ENCODE measurements around the gene MYRIP.

The MYRIP gene

DNA sequence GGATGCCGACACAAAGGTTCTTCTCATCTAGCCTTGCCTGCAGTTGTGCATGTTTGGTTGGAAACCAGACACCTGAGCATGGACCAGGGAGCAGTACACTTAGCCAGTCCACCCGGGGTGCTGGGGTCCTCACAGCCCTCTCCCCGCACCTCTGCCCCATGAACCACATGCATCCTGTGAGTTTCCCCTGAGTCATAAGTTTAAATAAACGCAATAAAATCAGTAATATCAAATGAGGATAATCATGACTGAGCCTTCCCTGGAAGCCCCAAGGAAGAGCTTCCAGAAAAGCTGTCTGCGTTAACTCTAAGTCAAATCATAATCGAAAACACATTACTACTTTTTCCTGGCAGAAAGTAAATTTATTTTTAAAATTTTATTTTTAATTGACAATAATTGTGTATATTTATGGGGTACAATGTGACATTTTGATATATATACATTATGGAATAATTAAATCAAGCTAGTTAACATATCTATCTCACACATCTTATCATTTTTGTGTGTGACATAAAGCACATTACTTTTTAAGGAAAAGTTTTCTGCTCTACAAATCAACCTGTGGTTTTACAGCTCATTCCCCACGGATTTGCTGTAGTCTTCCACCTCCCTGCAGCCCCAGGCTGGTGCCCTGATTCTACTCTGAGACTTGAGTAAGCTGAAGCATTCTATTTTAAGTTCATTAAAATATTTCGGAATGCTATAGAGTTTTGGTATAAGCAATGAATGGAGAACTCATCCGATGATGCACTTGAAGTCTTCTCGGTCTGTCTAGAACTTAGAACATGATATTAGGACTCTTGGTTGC, 334.1 kb downstream of the MYRIP start:
- DNase-seq: no peak

DNA sequence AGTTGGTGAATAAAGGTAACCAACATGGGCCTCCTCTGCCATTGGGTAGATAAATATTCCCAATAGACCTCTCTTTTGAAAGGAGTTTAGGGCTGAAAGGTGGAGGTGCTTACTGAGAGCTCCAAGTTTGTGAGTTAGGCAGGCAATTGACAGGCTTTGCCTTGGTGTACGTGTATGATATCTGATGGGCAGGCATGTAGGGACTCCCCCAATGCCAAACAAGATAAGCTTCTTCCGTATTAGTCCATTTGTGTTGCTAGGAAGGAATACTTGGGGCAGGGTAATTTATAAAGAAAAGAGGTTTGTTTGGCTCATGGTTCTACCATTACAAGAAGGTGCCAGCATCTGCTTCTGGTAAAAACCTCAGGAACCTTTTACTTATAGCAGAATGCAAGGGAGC, 339.4 kb downstream of the MYRIP start:
- no peak for DNase-seq

DNA sequence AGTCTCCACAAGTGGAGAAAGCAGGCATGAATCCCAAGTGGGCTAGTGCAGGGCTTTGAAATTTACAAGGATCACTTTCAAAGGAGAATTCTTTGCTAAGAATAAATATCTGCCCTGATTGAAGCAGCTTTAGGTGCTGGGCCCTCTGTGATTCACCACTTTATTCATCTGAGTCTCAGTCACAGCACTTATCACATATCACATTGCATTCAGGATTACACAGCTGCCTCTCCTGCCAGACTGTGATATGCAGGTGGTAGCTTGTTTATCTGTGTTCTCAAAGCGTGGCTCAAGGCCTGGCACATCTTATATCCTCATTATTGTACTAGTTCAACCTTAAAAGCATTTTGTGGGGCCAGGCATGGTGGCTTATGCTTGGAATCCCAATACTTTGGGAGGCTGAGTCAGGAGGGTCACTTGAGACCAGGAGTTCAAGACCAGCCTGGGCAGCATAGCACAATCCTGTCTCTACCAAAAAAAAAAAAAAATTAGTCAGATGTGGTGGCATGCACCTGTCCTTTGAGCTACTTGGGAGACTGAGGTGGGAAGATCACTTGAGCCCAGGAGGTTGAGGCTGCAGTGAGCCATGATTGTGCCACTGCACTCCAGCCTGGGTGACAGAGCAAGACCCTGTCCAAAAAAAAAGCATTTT, 343.2 kb downstream of the MYRIP start:
- DNase-seq: no peak

DNA sequence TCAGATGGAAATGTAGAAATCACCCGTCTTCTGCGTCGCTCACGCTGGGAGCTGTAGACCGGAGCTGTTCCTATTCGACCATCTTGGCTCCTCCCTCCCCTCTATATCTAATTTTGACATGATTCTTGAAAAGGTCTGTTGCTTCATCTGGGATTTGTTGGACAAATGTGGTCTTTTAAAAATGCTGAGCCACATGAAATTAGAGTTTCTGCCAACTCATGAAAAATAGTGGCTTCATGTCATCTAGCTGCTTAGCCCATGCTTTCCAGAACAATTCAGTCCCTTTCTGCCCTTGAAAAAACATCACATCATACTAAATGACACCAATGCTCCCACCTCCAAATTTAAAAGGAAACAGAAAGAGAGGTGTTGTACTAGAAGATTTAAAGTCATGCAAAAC, 351.5 kb downstream of the MYRIP start:
- DNase-seq: no peak

DNA sequence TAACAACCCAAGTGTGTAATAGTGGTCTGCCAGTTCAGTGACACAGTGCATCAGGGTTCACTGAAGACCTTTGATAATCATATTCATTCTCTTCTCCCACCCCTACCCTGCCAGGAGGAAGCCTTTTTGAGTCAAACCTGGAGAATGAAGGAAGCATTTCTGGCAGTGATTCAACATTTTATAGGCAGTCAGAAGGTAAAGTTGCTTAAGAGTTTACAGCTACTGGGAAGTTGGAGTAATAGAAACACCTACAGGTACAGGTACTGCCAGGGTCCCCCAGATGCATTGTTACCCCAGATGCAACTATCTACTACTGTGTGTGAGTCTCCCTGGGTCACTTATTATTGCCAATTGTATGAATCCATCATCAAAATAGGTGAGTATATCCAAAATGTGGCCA, 353.2 kb downstream of the MYRIP start:
- no peak for DNase-seq

DNA sequence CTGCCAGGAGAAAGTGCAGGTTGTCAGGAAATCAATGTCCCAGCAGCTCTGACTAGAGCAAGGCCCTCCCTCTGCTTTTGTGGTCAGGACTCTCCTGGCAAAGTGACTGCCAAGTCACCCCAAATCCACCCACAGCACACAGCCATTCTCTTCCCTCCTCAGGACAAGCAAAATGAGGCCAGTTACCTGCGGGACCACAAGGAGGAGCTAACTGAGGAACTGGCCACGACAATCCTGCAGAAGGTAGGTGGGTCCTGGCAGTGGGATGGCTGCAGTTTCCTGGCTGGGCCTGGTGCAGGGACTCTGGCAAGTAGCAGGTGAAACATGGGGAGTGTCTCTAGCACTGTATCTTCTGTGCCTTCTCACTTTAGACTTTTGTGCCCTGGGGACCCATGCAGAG, 357.6 kb downstream of the MYRIP start:
- no peak for DNase-seq

DNA sequence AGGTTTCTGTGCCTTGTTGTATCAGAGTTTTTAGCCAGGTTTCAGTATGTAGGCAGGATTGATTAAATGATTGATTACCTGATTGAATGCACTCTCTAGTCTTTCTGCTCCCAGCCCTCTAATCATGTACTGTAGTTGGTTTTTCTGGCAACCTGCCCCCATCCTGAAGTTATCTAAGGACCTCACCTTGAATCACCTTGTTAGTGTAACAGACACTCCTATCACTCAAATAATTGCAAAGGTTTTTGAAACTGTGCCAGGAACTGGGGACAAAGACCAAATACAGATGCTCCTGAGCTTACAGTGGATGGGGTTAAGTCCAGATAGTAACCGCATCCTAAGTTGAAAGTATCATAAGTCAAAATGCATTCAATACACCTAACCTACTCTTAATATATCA, 358.5 kb downstream of the MYRIP start:
- no peak for DNase-seq

DNA sequence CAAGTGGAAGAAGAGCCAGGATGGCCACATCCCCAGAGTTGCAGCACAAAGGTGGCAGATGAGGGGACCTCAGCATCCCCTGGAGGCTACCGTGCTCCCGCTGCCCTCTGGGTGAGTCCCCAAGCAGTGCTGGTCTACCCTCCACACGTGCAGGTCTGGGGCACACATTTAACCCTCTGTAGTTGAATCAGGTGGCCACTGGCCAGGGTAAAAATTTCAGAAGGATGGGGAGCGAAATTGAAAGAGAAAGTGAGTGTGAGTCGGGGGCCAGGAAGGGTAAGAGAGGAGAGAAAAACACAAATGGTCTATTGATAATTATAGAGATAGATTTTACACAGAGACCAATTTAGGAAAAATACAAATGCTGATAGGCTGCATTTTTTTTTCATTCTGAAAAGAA, 360.6 kb downstream of the MYRIP start:
- DNase-seq: no peak

DNA sequence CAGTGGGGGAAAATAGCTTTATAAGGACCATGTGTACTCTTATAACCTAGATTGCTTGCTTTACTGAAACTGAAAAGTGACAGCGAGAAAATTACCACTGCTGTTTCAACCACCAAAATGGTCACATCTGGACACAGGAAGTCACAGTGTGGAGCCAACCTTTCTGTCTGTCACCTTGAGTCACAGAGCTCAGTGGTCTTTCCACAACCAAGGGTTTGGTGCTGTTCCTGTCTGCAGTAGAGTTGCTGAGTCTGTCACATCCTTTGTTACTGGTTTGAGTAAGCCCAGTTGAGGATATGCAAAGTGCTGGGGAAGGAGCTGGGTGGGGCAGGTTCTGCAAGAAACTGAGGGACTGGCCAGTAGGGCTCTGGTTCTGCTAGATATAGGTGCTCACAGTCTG, 361.0 kb downstream of the MYRIP start:
- no peak for DNase-seq

DNA sequence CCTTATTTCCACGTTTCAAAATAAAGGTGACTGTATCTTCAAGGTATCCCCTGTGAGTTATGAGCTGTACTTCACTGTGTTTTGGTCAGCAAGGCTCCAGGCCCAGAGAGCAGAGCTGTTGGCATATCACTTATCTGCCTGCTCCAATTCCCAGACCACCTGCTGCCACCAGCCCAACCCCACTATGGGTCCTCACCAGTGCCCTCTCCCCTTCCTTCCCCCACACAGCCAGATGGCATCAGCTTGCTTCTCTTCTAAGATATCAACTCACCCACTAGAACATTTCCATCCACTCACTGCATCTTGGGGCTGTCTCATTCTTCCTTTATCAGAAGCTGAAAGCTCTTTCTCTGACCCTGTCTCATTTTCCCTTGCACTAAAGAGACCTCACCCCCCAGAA, 363.2 kb downstream of the MYRIP start:
- no peak for DNase-seq

DNA sequence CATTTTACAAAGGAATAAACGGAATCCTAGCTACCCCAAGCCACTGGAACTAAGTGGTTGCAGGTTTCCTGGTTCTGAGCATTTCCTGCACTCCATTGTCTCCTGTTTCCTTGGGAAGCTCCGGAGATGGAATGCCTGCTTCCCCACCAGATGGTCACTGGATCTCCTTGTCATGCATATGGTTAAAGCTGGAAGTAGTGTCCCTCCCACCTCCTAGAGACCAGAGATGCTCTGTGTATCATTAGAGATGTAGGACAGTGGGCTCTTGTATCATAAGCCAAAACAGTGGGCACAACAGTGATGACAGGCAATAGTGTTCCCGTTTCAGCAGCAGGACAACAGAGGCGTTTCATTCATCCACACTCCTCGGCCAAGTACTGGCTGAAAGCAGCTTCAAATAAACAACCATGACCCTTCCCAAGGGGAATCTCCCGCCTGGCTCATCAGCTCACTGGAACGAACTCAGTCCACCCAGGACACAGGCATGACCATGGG, 363.9 kb downstream of the MYRIP start:
- no peak for DNase-seq

DNA sequence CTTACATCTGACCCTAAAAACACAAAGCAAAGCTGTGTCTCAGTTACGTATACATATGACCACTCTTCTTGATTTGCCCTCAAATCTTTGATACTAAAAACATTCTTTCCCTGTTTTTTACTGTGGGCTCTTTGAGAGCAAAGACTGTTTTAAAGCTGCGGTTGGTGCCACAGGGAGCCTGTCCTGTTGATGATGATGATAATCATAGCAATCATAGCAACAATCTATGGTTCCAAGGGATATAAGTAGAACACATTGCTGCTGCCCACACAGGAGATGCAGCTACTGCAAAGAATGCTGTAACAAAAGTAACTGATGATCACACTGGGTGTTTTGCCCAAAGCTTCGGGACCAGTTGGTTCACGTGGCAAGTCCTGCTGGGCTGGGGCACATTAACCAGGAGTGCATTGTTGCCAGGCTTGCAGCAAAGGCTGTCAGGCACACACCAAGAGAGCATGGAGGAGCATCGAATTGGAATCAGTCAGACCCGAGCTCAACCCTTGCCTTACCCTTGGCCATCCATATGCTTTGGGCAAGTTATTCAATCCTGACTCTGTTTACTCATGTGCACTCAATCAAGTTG, 368.7 kb downstream of the MYRIP start:
- DNase-seq: no peak

DNA sequence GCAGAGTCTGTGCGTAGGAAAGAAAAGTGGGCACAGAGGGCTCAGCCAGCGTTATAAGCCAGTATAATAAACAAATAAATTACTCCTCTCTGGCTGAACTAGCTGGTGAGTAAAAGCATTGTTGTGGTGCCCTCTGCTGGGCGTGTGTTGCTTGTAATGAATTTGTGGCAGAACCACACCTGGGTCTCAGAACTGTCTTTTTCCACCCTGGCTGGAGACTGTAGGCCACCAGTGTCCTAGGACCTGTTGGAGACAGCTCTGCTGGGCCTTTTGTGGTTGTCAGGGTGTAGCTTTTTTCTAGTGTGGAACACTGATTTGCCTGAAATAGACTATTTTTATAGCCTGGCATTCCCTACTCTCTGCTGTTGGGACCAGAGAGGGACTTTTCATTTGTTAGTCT, 369.6 kb downstream of the MYRIP start:
- DNase-seq: peak; percentile 61

DNA sequence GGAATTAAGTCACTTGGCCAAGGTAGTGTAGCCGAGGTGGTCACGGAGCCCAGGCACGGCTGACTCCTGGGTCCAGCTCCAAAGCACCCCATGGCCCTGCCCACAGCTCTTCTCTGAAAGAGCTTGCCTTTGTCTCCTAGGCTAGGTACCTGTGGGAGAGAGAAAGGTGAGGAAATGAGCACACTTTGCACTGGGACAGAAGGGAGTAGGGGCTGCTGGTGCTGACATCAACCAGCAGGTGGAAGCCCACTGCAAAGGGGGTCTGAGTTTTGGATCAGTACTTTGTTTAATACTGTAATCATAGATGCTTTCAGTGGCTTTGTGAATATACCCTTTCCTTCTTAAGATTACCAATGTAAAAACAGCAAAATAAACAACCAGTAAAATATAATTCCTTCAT, 371.8 kb downstream of the MYRIP start:
- DNase-seq: no peak

DNA sequence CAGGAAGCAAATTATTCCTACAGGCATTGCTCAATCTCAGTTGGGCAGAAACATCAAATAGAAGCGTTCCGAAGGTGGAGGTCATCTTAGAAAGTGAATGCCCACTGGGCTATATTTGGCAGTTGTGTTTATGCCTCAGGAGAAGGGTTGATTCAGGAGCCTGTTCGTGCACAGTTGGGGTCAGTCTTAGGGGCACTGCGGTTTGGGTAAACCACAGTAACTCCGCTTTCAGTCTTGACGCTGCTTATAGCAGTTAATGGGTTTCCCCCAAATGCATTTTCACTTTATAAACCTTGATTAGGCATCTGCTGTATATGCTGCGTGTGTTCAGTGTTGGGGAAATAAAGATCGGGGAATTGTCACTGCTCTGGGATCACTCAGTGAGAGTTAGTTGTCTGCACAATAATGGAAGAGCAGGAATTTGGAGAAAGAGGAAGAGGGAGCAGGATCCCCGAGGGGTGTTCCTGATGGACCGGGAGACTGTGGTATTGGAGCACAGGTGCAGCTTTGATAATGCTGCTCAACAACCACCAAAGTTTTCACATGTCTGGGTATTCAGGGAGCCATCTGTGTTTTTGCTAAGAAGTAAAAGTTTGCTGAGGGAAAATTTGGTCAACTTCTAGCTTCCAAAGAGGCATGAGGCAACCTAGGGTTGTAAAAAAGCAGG, 375.8 kb downstream of the MYRIP start:
- no peak for DNase-seq

DNA sequence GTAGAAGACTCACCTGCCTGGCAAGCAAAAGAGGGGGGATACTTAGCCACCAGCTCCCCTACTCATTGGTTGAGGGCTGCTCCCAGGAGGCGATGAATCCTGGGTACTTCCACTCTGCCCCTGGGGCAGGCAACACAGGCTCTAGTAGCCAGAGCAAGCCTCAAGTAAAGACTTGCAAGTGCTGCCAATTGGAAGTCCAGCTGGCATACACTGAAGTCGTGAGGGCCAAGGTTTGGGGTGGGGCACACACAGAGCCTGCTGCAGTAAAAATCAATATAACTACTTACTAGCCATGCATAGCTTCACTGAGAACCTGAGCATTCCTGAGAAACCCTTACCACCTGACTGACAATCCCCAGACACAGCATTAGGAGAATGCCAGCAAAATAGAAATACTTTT, 377.1 kb downstream of the MYRIP start:
- DNase-seq: no peak

DNA sequence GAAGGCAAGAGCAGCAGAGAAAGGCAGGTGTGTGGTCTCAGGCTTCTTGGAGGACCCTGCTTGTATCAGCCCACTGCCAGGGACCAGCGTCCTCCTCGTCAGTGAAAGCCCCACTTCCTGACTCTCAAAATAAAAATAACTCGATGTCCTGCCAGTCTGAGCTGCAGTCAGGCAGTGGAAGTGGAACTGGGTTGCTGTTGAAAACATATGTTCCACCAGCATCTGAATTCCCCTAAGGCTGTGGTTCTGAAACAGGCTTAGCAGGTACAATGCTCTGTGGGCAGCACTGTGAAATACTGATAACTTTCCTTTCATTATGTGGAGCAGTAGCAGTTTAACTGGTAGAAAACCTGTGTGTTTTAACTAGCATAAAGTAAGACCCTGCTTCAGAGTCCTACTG, 378.5 kb downstream of the MYRIP start:
- no peak for DNase-seq

DNA sequence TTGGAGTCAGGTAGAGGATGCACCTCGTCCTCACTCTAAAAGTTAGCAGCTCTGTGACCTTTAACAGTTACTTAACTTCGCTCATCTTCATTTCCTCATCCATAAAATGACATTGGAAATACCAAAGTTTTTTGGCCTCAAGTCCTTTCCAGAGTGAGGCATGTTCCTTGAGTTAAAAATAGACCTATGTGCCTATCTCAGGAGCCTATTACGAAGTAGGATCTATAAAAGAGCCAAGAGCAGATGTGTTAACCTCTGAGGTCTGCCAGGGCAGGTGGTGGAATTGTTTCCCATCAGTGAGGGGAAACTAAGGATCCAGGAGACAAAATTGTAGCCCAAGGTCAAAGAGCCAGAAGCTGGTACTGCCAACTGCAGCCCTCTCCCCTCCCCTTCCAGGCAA, 379.7 kb downstream of the MYRIP start:
- DNase-seq: no peak

DNA sequence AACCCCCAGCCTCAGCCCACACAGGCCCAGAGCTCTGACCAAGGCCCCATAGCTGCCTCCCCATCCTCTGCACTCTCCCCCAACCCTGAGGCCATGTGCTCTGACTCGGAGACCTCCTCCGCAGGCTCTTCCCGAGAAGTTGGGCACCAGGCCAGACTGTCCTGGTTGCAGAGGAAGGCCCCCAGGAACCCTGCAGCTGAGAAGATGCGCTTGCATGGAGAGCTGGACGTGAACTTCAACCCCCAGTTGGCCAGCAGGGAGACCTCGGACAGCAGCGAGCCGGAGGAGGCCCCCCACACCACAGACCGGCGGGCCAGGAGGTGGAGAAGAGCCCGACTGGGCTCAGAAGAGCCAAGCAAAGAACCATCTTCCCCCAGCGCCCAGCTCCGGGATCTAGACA, 380.6 kb downstream of the MYRIP start:
- no peak for DNase-seq

DNA sequence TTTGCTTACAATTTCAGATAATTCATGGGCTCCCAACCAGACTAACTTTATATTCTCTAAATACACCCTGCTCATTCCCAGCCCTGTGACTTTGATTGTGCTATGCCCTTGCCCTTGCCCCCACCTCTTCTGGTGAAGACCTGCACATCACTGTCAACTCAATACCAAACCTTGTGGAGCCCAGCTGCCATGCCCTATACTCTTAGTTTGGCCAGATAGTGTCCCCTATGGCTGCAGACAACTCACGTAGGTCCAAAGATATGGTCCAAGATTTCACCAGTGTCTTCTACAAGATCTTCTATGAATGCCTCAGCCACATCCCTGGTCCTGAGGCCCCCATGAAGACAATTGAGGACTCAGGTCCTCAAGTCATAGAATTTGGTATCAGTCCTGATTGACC, 381.8 kb downstream of the MYRIP start:
- DNase-seq: no peak

DNA sequence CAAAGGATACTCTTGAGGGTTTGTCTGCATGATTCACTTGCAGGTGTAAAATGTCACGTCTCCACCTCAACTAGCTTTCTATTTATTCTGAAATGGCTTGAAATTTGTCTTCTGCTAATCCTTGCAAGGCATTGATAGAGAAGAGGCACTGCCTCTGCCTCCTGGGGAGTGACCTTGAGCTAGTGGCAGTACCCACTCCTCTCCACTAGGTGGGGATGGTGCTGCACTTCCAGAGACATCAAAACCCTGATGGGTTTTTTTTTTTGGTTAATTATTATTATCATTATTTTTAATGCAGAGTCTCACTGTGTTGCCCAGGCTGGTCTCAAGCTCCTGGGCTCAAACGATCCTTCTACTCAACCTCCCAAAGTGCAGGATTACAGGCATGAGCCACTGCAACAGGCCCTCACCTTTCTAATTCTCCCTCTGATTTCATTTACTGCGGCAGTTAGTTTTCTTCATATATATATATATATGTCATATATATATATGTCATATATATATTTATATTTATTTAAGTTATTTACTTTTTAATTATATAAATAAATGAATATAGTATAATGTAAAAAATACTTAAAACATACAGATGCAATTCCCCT, 382.5 kb downstream of the MYRIP start:
- peak; percentile 63 for DNase-seq

DNA sequence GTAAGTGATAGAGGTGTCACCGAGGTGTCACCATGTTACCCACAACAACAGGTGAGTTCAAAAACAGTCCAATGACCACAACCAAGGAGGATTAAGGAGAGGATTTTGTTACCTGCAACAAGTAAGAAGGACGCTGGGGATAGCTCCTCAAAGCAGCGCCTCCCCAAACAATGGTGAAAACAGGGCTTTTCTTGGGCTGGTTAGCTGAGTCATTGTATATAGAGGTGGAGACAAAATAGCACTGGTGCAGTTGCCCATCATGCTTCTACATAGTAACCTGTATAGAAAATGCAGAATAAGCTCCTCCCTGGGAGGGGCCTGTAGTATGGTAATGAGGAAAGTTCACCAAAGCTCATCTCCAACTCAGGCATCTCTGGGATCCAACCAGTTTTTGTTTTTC, 383.2 kb downstream of the MYRIP start:
- DNase-seq: no peak

DNA sequence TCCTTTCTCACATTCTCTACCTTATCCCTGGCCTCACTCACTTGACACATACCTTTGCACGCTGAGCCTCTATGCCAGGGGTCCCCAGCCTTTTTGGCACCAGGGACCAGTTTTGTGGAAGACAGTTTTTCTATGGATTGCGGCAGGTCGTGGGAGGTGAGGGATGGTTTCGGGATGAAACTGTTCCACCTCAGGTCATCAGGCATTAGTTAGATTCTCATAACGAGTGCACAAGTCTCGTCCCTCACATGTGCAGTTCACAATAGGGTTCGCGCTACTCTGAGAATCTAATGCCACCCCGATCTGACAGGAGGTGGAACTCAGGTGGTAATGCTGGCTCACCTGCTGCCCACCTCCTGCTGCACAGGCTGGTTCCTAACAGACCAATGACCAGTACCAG, 387.6 kb downstream of the MYRIP start:
- DNase-seq: no peak

All from stimulated activated CD4-positive, alpha-beta T cell treated with anti-CD3 and anti-CD28 coated beads, Interleukin-4, amount 100 ng/mL, for 24 hours (primary cell).